GM12872 (cell line): ENCODE data around the gene AZU1.

Experiments used
- TF ChIP-seq, protein P1 (sequence below): IDR thresholded peaks from 3 replicates; pipeline ENCODE4 v1.5.1; 2011; ENCODE audit warnings: low read depth, mild to moderate bottlenecking, low read length, moderate library complexity; ENCODE audit not compliant: insufficient read depth

AZU1 gene

GRCh38 chr19:787536-787935 is 40.1 kb upstream of the AZU1 start:
- TF ChIP-seq, protein P1, sequence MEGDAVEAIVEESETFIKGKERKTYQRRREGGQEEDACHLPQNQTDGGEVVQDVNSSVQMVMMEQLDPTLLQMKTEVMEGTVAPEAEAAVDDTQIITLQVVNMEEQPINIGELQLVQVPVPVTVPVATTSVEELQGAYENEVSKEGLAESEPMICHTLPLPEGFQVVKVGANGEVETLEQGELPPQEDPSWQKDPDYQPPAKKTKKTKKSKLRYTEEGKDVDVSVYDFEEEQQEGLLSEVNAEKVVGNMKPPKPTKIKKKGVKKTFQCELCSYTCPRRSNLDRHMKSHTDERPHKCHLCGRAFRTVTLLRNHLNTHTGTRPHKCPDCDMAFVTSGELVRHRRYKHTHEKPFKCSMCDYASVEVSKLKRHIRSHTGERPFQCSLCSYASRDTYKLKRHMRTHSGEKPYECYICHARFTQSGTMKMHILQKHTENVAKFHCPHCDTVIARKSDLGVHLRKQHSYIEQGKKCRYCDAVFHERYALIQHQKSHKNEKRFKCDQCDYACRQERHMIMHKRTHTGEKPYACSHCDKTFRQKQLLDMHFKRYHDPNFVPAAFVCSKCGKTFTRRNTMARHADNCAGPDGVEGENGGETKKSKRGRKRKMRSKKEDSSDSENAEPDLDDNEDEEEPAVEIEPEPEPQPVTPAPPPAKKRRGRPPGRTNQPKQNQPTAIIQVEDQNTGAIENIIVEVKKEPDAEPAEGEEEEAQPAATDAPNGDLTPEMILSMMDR, result no peak

DNA sequence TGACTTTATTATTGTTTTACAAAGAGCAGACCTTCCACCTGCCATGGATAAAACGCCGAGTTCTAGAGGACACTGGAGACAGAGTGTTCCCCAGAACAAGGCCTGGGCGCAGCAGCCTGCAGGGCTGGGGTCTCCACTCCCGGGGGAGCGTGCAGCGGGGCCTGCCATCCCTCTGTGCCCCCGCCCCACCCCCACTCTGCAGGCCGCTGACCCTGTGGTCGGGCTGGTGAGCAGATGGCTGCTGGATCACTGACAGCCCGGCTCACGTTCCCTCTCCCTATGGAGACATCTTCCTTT is 39.0 kb upstream of the AZU1 start:
- TF ChIP-seq, protein P1, result no peak

- TF ChIP-seq, protein P1, result no peak
Observed at GRCh38 chr19:788983-789700, 38.5 kb upstream of the AZU1 start.

- TF ChIP-seq, protein P1, result no peak
Observed at GRCh38 chr19:789701-790060, 38.0 kb upstream of the AZU1 start.

DNA sequence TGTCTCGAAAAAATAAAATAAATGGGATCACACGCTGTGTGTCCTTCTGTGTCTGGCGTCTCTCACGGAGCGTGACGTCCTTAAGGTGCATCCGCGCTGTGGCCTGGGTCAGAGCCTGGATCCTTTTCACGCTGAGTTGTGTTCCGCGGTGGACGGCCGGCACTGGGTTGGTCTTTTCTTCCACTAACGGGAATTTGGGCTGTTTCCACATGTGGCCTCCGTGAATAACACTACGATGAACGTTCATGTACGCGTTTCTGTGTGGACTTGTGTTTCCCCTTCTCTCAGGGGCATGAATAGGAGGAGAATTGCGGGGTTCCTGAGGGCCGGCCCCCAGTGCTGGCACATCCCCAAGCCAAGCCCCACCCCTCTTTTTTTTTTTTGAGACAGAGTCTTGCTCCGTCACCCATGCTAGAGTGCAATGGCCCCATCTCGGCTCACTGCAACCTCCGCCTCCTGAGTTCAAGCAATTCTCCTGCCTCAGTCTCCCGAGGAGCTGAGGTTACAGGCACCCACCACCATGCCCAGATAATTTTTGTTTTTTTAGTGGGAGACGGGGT is 36.5 kb upstream of the AZU1 start:
- TF ChIP-seq, protein P1, result no peak

- TF ChIP-seq, protein P1, result no peak
Observed at GRCh38 chr19:791567-792305, 35.9 kb upstream of the AZU1 start.

- TF ChIP-seq, protein P1, result no peak
Observed at GRCh38 chr19:792306-792885, 35.2 kb upstream of the AZU1 start.
